GM12801 (cell line): ENCODE data around the gene INAVA.

Experiments used
- TF ChIP-seq, protein P1 (sequence below): IDR thresholded peaks from one replicate; pipeline ENCODE4 v1.5.1; 2011; ENCODE audit warnings: control low read depth; ENCODE audit not compliant: insufficient read length; ENCODE audit errors: extremely low read depth

The INAVA gene

DNA sequence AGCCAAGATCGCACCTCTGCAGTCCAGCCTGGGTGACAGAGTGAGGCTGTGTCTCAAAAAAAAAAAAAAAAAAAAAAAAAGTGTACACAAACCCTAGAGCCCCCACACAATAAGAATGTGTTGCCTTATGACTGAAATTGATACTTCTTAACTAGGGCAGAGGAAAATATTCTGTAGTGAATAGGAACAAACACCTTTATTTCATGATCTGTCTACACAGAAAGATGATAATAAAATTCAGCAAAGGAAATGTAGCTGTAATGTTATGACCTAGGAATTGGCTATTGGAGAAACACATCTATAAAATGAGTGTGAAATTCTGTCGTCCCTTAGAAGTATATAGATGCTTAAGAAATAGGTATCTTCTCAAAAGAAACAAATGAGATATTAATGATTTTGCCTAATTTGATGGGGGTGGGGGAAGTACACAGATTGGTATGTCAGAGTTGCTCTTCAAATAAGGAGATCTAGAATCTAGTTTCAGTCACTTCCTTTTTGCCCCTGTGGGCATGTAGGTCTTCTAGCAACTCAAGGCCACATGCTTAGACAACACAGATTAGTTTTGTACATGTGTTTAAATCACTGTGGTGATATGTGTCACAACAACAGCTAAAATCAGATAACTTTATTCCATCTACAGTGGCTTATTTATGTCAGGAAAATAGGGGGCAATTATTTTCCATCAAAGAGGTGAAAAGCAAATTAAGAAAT, 32.6 kb upstream of the INAVA start:
- TF ChIP-seq, protein P1, sequence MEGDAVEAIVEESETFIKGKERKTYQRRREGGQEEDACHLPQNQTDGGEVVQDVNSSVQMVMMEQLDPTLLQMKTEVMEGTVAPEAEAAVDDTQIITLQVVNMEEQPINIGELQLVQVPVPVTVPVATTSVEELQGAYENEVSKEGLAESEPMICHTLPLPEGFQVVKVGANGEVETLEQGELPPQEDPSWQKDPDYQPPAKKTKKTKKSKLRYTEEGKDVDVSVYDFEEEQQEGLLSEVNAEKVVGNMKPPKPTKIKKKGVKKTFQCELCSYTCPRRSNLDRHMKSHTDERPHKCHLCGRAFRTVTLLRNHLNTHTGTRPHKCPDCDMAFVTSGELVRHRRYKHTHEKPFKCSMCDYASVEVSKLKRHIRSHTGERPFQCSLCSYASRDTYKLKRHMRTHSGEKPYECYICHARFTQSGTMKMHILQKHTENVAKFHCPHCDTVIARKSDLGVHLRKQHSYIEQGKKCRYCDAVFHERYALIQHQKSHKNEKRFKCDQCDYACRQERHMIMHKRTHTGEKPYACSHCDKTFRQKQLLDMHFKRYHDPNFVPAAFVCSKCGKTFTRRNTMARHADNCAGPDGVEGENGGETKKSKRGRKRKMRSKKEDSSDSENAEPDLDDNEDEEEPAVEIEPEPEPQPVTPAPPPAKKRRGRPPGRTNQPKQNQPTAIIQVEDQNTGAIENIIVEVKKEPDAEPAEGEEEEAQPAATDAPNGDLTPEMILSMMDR = no peak

DNA sequence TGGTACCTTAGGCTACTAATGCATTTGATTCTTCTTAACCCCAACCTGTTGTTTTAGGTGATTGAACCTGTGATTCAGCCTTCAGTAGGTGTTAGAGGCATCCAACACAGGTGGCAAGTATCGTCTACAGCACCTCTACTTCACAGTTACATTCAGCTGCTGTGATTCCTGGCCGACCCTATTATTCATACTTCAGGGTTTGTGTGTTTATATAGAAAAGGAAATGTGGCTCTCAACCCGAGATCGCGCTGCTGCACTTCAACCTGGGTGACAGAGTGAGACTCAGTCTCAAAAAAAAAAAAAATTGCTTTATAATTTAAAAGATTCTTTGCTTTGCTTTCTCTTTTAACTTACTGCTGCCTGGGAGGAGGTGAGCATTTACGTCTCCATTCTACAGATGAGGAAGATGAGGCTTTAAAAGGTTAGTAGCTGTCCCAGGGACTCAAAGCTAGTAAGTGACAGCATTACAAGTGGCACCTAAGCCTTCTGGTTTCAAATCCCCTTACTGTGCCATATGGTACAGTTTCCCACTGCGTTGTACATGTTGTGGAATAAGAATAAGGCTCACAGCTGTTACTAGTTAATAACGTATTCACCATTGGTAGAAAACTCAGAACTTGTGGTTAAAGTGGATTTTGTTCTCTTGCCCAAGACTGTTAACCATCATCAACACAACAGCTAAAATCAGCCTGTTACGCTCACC, 31.8 kb upstream of the INAVA start:
- TF ChIP-seq, protein P1 = no peak

DNA sequence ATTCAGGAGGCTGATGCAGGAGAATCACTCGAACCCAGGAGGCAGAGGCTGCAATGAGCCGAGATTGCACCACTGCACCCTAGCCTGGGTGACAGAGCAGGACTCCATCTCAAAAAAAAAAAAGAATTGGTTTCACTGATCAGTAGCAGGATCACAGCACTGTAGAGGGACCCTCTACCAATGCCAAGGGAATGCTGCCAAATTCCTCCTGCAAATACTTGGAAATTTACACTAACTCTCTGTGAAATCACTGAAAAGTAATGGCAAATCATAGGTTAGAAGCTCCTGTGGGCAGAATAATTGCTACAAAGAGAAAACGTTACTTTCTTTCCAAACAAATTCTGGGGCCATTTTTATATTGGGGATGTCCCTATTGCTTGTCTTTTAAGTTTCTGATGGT, 28.6 kb upstream of the INAVA start:
- TF ChIP-seq, protein P1 = no peak

GRCh38 chr1:200866521-200866920, 28.2 kb upstream of the INAVA start:
- TF ChIP-seq, protein P1 = no peak

GRCh38 chr1:200867018-200867811, 27.5 kb upstream of the INAVA start:
- TF ChIP-seq, protein P1 = no peak

DNA sequence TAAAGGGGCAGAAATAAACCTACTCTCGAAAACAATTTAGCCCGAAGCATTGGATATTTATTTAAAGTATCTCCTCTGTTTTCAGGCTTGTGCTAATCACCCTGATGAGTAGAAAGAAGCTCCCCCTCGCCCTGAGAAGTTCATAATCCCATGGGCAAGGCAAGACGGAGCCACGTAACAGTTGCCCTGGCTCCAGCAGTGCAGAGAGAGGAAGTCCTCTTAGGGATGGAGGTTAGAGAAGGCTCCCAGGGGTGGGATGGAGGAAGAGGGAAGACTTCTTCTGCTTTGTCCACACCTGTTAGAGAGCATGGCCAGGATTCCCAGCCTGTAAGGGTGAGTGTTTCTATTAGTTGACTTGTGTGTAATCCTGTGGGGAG, 25.3 kb upstream of the INAVA start:
- TF ChIP-seq, protein P1 = no peak

GRCh38 chr1:200869753-200870391, 24.8 kb upstream of the INAVA start:
- TF ChIP-seq, protein P1 = no peak
